ENCODE results near the gene TLCD5. TPM values are rescaled to one million over a fixed set of nuclear protein-coding genes. Genes with fewer than 3 reads are reported as not detected.

Gene TLCD5
- 9.1 and 10.1 TPM in 2 replicates for total RNA-seq

DNA sequence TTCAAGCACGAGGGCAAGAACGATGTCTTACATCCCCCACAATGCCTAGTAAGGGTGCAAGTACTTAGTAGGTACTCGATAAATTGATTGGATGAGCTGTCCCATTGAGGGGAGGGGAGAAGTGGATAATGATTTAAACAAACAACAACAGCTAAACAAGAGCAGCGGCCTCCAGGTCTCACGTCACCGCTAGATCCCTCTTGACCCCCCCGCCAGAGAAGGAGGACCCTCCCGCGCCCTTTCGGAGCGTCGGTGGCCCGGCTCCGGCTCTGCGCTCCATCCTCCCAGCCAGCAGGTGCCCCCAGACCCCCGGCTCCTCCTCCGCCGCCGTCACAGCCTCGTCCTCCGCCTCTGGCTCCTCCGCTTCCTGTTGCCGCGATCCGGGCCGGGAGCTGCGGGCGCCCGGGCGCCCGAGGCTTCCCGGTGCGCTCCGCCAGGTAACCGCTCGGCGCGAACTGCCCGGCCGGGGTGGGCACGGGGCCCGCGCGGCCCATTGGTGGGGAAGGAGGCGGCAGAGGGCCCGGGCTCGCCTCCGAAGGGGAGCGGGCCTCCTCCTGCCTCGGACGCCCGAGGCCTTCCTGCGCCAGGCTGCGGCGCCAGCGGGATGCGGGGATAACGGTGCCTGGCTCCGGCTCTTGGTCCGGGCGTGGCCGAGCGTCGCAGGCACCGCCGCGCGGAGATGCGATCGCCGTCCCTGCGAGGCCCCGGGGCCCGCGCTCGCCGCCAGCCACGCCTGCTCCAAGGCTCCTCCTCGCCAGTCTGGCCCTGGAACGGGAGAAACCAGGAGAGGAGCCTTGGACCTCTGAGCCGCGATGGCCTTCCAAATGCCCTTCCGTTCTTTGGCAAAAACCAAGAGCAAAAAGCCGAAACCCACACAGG lies at the start of gene TLCD5:
Gene TLCD5, plus strand, starts transcription at position 368 of the 879 bp plus-strand sequence. CDS start 2,143 bp downstream, outside the sequence.

DNA sequence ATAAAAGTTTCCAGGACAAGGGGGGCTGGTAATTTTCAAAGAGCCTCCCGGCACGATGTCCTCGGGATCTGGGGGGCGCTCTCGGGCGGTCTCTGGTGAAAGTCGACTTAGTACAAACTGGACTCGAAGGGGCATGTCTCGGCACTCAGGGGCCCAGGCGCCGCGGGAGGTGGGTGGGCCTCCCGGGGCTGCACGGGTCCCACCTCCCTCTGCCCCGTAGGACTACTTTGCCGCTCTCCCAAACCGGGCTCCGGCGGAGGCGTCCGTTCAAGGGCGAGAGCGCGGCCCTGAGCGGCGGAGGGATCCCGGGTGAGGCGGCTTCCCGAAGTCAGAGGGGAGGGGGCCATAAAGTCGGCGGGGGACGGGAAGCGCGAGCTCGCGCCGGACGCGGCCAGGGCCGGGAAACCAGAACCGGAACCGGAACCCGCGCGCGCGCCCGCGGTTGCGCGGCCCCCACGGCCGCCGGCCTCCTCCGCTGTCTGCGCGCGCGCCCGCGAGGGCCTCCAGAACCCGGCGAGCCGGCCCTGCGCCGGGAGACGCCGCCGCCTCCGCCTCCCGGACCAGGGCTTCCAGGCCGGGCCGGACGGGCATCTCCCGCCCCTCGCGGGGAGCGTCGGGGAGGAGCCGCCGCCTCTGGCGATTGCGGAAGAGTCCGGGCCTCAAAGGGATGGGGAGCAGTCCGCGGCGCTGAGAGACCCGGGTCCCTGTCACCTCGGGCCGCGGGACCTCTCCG lies 11.0 kb downstream of the TLCD5 start, which contains the start of gene ARHGEF12:
Gene ARHGEF12, plus strand, starts transcription at position 506 of the 733 bp plus-strand sequence. CDS start 831 bp downstream, outside the sequence.

Other genes with a start within 250 kb of the TLCD5 start
- 0.11 and 2.7 TPM in 2 replicates for gene TRIM29, start 187.2 kb upstream of the TLCD5 start, total RNA-seq
- 43.6 and 48.5 TPM in 2 replicates for gene OAF, start 114.3 kb upstream of the TLCD5 start, total RNA-seq
- gene POU2F3, start 85.2 kb upstream of the TLCD5 start, total RNA-seq: 0.12 TPM in 1 of 2 replicates, not detected in the other
- gene ARHGEF12, start 11.1 kb downstream of the TLCD5 start, total RNA-seq: 98.7 and 109 TPM in 2 replicates
- gene GRIK4, start 186.4 kb downstream of the TLCD5 start, total RNA-seq: under 0.01 and 0.12 TPM in 2 replicates